Tibial nerve (tissue), 4 donors: ENCODE measurements around the gene CLMP. TPM values are rescaled to one million over a fixed set of nuclear protein-coding genes. Genes with fewer than 3 reads are reported as not detected.
A peak's percentile ranks its signal among the peaks of the same experiment; 100 is the strongest.

Experiments
- DNase-seq, 2 donors: peaks; one replicate each; pipeline ENCODE4 v3.0.0-alpha.2; 2019; ENCODE audit warnings: low spot score in 2 of 2
- H3K27ac ChIP-seq, 4 donors: fragments of 200-600 bp; sonication (generic) in 3 of 4; one replicate each; pipeline ENCODE4 v1.5.1; 2017 to 2019; ENCODE audit warnings: mild to moderate bottlenecking in 1 of 4
- H3K27me3 ChIP-seq, 2 donors: fragments of 200-600 bp; sonication (generic) in 1 of 2; one replicate each; pipeline versions ENCODE4 v1.5.1 to v1.6.0; 2017 to 2019
- H3K36me3 ChIP-seq, 3 donors: fragments of 200-600 bp; sonication (generic); one replicate each; pipeline ENCODE4 v1.5.1; 2018 to 2019
- H3K4me1 ChIP-seq, 4 donors: fragments of 200-600 bp; sonication (generic) in 3 of 4; one replicate each; pipeline ENCODE4 v1.5.1; 2017 to 2019
- H3K4me3 ChIP-seq, 4 donors: fragments of 200-600 bp; sonication (generic) in 3 of 4; one replicate each; pipeline ENCODE4 v1.5.1; 2017 to 2019; ENCODE audit warnings: mild to moderate bottlenecking in 1 of 4, moderate library complexity in 1 of 4
- H3K9me3 ChIP-seq, 4 donors: fragments of 200-600 bp; sonication (generic) in 3 of 4; one replicate each; pipeline ENCODE4 v1.5.1; 2017 to 2019
- CTCF ChIP-seq, 5 experiments: fragments of 200-600 bp in 3 of 5; fragments of 450-650 bp in 2 of 5; sonication (generic) in 3 of 5; IDR thresholded peaks; one replicate each; pipeline ENCODE4 v1.5.1; 2016 to 2019; ENCODE audit warnings: antibody characterized with exemption in 5 of 5, mild to moderate bottlenecking in 3 of 5, moderate library complexity in 2 of 5
- EP300 ChIP-seq, 2 donors: sonication (generic); formaldehyde crosslinking; IDR thresholded peaks; one replicate each; pipeline ENCODE4 v1.6.1; 2017; ENCODE audit warnings: antibody characterized with exemption in 2 of 2, mild to moderate bottlenecking in 1 of 2
- POLR2A ChIP-seq, 2 donors: fragments of 450-650 bp; IDR thresholded peaks; one replicate each; pipeline ENCODE4 v1.6.1; 2017; ENCODE audit warnings: antibody characterized with exemption in 2 of 2, mild to moderate bottlenecking in 2 of 2, moderate library complexity in 2 of 2
- WGBS, 2 donors: methylation state at CpG; one replicate each; pipeline ENCODE4 v1.1.5; 2018; 5-methylcytosine and 5-hydroxymethylcytosine counted together
- total RNA-seq, 4 donors: library from RNA; depleted of rRNA; stranded (reverse); fragments of >200 nt; gene quantifications; one replicate each; pipeline ENCODE4 v1.1.0, GENCODE V29; 2016

The CLMP gene
- total RNA-seq, 4 donors from 2014 or later: 82.5 to 98.6 (median 89.7) TPM

GRCh38 chr11:123203934-123204333 lies 8.9 kb upstream of the CLMP start:
- no peak for DNase-seq
- peaks cover 0 to 11% of the 10 kb centered on the region in 2 donors for H3K27me3 ChIP-seq
- no peaks in the 10 kb centered on the region for H3K36me3 ChIP-seq
- 81 to 86% methylated on average over 6 of the region's 6 CpGs for WGBS, 2 donors
- no peak overlapping the region for H3K4me3 ChIP-seq
- no peaks in the 10 kb centered on the region for H3K9me3 ChIP-seq
- TF ChIP-seq CTCF (IDR thresholded peaks at IDR 0.05) (no peak), EP300 (IDR thresholded peaks at IDR 0.05) (no peak), POLR2A (IDR thresholded peaks at IDR 0.05) (no peak)
- H3K27ac ChIP-seq: no peak overlapping the region
- H3K4me1 ChIP-seq: peaks cover 0 to 30% (median 0%) of the 10 kb centered on the region in 4 donors

GRCh38 chr11:123203471-123203870 lies 8.4 kb upstream of the CLMP start:
- Histone ChIP-seq H3K9me3 (no peaks in the 10 kb centered on the region), H3K27ac (no peak overlapping the region), H3K4me3 (no peak overlapping the region), H3K4me1 (peaks cover 0 to 30% (median 0%) of the 10 kb centered on the region in 4 donors), H3K36me3 (no peaks in the 10 kb centered on the region), H3K27me3 (peaks cover 0 to 10% of the 10 kb centered on the region in 2 donors)
- DNase-seq: no peak
- no peak for TF ChIP-seq POLR2A (IDR thresholded peaks at IDR 0.05)
- no peak for TF ChIP-seq CTCF (IDR thresholded peaks at IDR 0.05)
- TF ChIP-seq EP300 (IDR thresholded peaks at IDR 0.05): no peak
- 43 to 66% methylated on average over 4 of the region's 4 CpGs for WGBS, 2 donors

GRCh38 chr11:123202155-123203151 lies 7.4 kb upstream of the CLMP start:
- Histone ChIP-seq H3K4me1 (peaks cover 0 to 30% (median 0%) of the 10 kb centered on the region in 4 donors), H3K27ac (peak overlapping the region in 1 of 4 donors; percentile 31)
- 51 to 54% methylated on average over 9 to 10 of the region's 10 CpGs for WGBS, 2 donors

GRCh38 chr11:123200264-123200663 lies 5.2 kb upstream of the CLMP start:
- peaks cover 0 to 28% (median 10%) of the 10 kb centered on the region in 4 donors for H3K4me1 ChIP-seq
- H3K27me3 ChIP-seq: peaks cover 0 to 30% of the 10 kb centered on the region in 2 donors
- no peak for DNase-seq
- WGBS, 2 donors: 43 to 44% methylated on average over 4 of the region's 4 CpGs
- TF ChIP-seq EP300 (IDR thresholded peaks at IDR 0.05) (no peak), POLR2A (IDR thresholded peaks at IDR 0.05) (no peak), CTCF (IDR thresholded peaks at IDR 0.05) (no peak)
- H3K36me3 ChIP-seq: no peaks in the 10 kb centered on the region
- no peaks in the 10 kb centered on the region for H3K9me3 ChIP-seq
- H3K27ac ChIP-seq: no peak overlapping the region
- no peak overlapping the region for H3K4me3 ChIP-seq

More at GRCh38 chr11:123202155-123203151, 7.4 kb upstream of the CLMP start:
- no peak for TF ChIP-seq POLR2A (IDR thresholded peaks at IDR 0.05)
- TF ChIP-seq EP300 (IDR thresholded peaks at IDR 0.05): peak in 1 of 2 donors; percentile 16
- peak in 1 of 2 donors; percentile 24 for DNase-seq
- no peak overlapping the region for H3K4me3 ChIP-seq
- H3K9me3 ChIP-seq: no peaks in the 10 kb centered on the region
- H3K27me3 ChIP-seq: peaks cover 0 to 10% of the 10 kb centered on the region in 2 donors
- no peaks in the 10 kb centered on the region for H3K36me3 ChIP-seq

GRCh38 chr11:123197711-123198110 lies 2.7 kb upstream of the CLMP start:
- no peak for DNase-seq

More at GRCh38 chr11:123197711-123198110, 2.7 kb upstream of the CLMP start:
- Histone ChIP-seq H3K36me3 (no peaks in the 10 kb centered on the region), H3K9me3 (no peaks in the 10 kb centered on the region), H3K4me1 (peaks cover 0 to 31% (median 10%) of the 10 kb centered on the region in 4 donors), H3K27me3 (peaks cover 0 to 42% of the 10 kb centered on the region in 2 donors), H3K4me3 (no peak overlapping the region), H3K27ac (no peak overlapping the region)
- TF ChIP-seq CTCF (IDR thresholded peaks at IDR 0.05) (no peak), EP300 (IDR thresholded peaks at IDR 0.05) (no peak), POLR2A (IDR thresholded peaks at IDR 0.05) (no peak)
- 82 to 83% methylated on average over 4 of the region's 4 CpGs for WGBS, 2 donors
